Subcutaneous abdominal adipose tissue (tissue), 5 donors: ENCODE measurements around the gene NAV2.
A peak's percentile ranks its signal among the peaks of the same experiment; 100 is the strongest.

Source experiments
- H3K27ac ChIP-seq: one replicate; pipeline ENCODE4 v1.7.0; 2013; ENCODE audit warnings: low read depth, mild to moderate bottlenecking, inconsistent platforms, low read length, moderate library complexity
- H3K27me3 ChIP-seq, 5 donors: one replicate each; pipeline ENCODE4 v1.7.0; 2013; ENCODE audit warnings: low read length in 5 of 5, inconsistent platforms in 1 of 5; ENCODE audit not compliant: control insufficient read depth in 5 of 5, insufficient read depth in 4 of 5
- H3K36me3 ChIP-seq, 5 donors: one replicate each; pipeline ENCODE4 v1.7.0; 2013; ENCODE audit warnings: low read length in 5 of 5; ENCODE audit not compliant: control insufficient read depth in 5 of 5, insufficient read depth in 5 of 5
- H3K4me1 ChIP-seq, 5 donors: one replicate each; pipeline ENCODE4 v1.7.0; 2013; ENCODE audit warnings: low read length in 5 of 5, mild to moderate bottlenecking in 3 of 5, moderate library complexity in 1 of 5; ENCODE audit not compliant: control insufficient read depth in 5 of 5, insufficient read depth in 5 of 5
- H3K4me3 ChIP-seq, 5 donors: one replicate each; pipeline ENCODE4 v1.7.0; 2013; ENCODE audit warnings: low read length in 5 of 5, low read depth in 1 of 5
- H3K9ac ChIP-seq, 5 donors: one replicate each; pipeline ENCODE4 v1.7.0; 2013; ENCODE audit warnings: low read length in 5 of 5, mild to moderate bottlenecking in 4 of 5, moderate library complexity in 3 of 5
- H3K9me3 ChIP-seq, 5 donors: one replicate each; pipeline ENCODE4 v1.7.0; 2013; ENCODE audit warnings: low read length in 5 of 5; ENCODE audit not compliant: control insufficient read depth in 5 of 5
- donor health status: healthy.
- donor health status: healthy.
- donor health status: healthy.
- donor health status: healthy.
- donor health status: healthy.

Gene NAV2

GRCh38 chr11:19712281-19713195, at the start of gene NAV2:
Gene NAV2, plus strand, starts transcription at chr11:19712837. Its CDS starts 859 bp downstream, at chr11:19713696.
- Histone ChIP-seq H3K4me1 (peaks cover 4 to 39% (median 31%) of the 10 kb centered on the region in 5 donors), H3K36me3 (no peaks in the 10 kb centered on the region), H3K27ac (peak within 1 kb of the TSS; percentile 84), H3K9me3 (no peaks in the 10 kb centered on the region), H3K27me3 (peaks cover 0 to 21% (median 13%) of the 10 kb centered on the region in 5 donors), H3K4me3 (peak within 1 kb of the TSS; percentile 61 to 79 (median 75)), H3K9ac (peak within 1 kb of the TSS; percentile 48 to 82 (median 75))

- Histone ChIP-seq H3K9me3 (no peaks in the 10 kb centered on the region), H3K4me1 (peaks cover 0 to 4% (median 0%) of the 10 kb centered on the region in 5 donors), H3K27me3 (no peaks in the 10 kb centered on the region), H3K4me3 (no peak overlapping the region), H3K27ac (no peak overlapping the region), H3K36me3 (no peaks in the 10 kb centered on the region), H3K9ac (no peak overlapping the region)
Observed at GRCh38 chr11:19663206-19663605, 49.4 kb upstream of the NAV2 start.

GRCh38 chr11:19664886-19665548, 47.6 kb upstream of the NAV2 start:
- H3K27ac ChIP-seq = no peak overlapping the region
- no peaks in the 10 kb centered on the region for H3K9me3 ChIP-seq
- H3K27me3 ChIP-seq = no peaks in the 10 kb centered on the region
- peaks cover 0 to 6% (median 0%) of the 10 kb centered on the region in 5 donors for H3K4me1 ChIP-seq
- H3K36me3 ChIP-seq = no peaks in the 10 kb centered on the region
- H3K4me3 ChIP-seq = no peak overlapping the region
- H3K9ac ChIP-seq = no peak overlapping the region

GRCh38 chr11:19666951-19667350, 45.7 kb upstream of the NAV2 start:
- no peak overlapping the region for H3K4me3 ChIP-seq
- no peaks in the 10 kb centered on the region for H3K36me3 ChIP-seq
- H3K4me1 ChIP-seq = peaks cover 0 to 11% (median 6%) of the 10 kb centered on the region in 5 donors
- H3K9ac ChIP-seq = no peak overlapping the region
- no peaks in the 10 kb centered on the region for H3K27me3 ChIP-seq
- H3K27ac ChIP-seq = no peak overlapping the region
- no peaks in the 10 kb centered on the region for H3K9me3 ChIP-seq

GRCh38 chr11:19669511-19669910, 43.1 kb upstream of the NAV2 start:
- no peaks in the 10 kb centered on the region for H3K36me3 ChIP-seq
- no peak overlapping the region for H3K27ac ChIP-seq
- peaks cover 0 to 23% (median 16%) of the 10 kb centered on the region in 5 donors for H3K4me1 ChIP-seq
- no peak overlapping the region for H3K4me3 ChIP-seq
- H3K9ac ChIP-seq = no peak overlapping the region
- no peaks in the 10 kb centered on the region for H3K27me3 ChIP-seq
- no peaks in the 10 kb centered on the region for H3K9me3 ChIP-seq

GRCh38 chr11:19670030-19670791, 42.4 kb upstream of the NAV2 start:
- H3K27ac ChIP-seq = no peak overlapping the region
- no peak overlapping the region for H3K9ac ChIP-seq
- H3K27me3 ChIP-seq = no peaks in the 10 kb centered on the region
- no peak overlapping the region for H3K4me3 ChIP-seq
- peaks cover 0 to 27% (median 22%) of the 10 kb centered on the region in 5 donors for H3K4me1 ChIP-seq
- H3K9me3 ChIP-seq = no peaks in the 10 kb centered on the region
- H3K36me3 ChIP-seq = no peaks in the 10 kb centered on the region

GRCh38 chr11:19672586-19673206, 39.9 kb upstream of the NAV2 start:
- H3K27me3 ChIP-seq = no peaks in the 10 kb centered on the region
- no peaks in the 10 kb centered on the region for H3K9me3 ChIP-seq
- peaks cover 4 to 50% (median 39%) of the 10 kb centered on the region in 5 donors for H3K4me1 ChIP-seq
- H3K4me3 ChIP-seq = no peak overlapping the region
- no peak overlapping the region for H3K9ac ChIP-seq
- H3K36me3 ChIP-seq = no peaks in the 10 kb centered on the region
- no peak overlapping the region for H3K27ac ChIP-seq

GRCh38 chr11:19673924-19674729, 38.5 kb upstream of the NAV2 start:
- Histone ChIP-seq H3K27me3 (no peaks in the 10 kb centered on the region), H3K36me3 (no peaks in the 10 kb centered on the region), H3K4me1 (peaks cover 4 to 57% (median 43%) of the 10 kb centered on the region in 5 donors), H3K9me3 (no peaks in the 10 kb centered on the region), H3K4me3 (no peak overlapping the region), H3K9ac (no peak overlapping the region), H3K27ac (peak overlapping the region; percentile 47)

- no peaks in the 10 kb centered on the region for H3K9me3 ChIP-seq
- no peak overlapping the region for H3K27ac ChIP-seq
- no peak overlapping the region for H3K9ac ChIP-seq
- no peaks in the 10 kb centered on the region for H3K36me3 ChIP-seq
- peaks cover 4 to 61% (median 47%) of the 10 kb centered on the region in 5 donors for H3K4me1 ChIP-seq
- no peaks in the 10 kb centered on the region for H3K27me3 ChIP-seq
- H3K4me3 ChIP-seq = no peak overlapping the region
Observed at GRCh38 chr11:19674836-19675235, 37.8 kb upstream of the NAV2 start.
